SJSA1 (cell line): Measurements from ENCODE around the gene GRK5. TPM values are rescaled to one million over a fixed set of nuclear protein-coding genes. Genes with fewer than 3 reads are reported as not detected.
"Not testable (repeated sequence)": the region's sequence is repeated elsewhere in the genome, so short reads cannot be mapped to it uniquely, and the experiment has no call there.

Experiments
- DNase-seq, 2 experiments: peaks; one replicate each; pipeline ENCODE4 v3.0.0-alpha.2; 2015 to 2020; ENCODE audit warnings: low spot score in 2 of 2, low read depth in 1 of 2
- H3K27ac ChIP-seq: fragments of 250-450 bp; sonication (Bioruptor Pico); 2 replicates; pipeline ENCODE4 v1.5.1; 2020; ENCODE audit warnings: mild to moderate bottlenecking, moderate library complexity
- H3K27me3 ChIP-seq: fragments of 250-450 bp; sonication (Bioruptor Pico); replicated peaks from 2 replicates; pipeline ENCODE4 v1.5.1; 2020; ENCODE audit warnings: mild to moderate bottlenecking, moderate library complexity
- H3K36me3 ChIP-seq: fragments of 250-450 bp; sonication (Bioruptor Pico); 2 replicates; pipeline ENCODE4 v1.5.1; 2020; ENCODE audit warnings: mild to moderate bottlenecking
- H3K4me1 ChIP-seq: fragments of 250-450 bp; sonication (Bioruptor Pico); replicated peaks from 2 replicates; pipeline ENCODE4 v1.6.1; 2021; ENCODE audit warnings: mild to moderate bottlenecking
- H3K4me3 ChIP-seq: fragments of 250-450 bp; sonication (Bioruptor Pico); 2 replicates; pipeline ENCODE4 v1.5.1; 2020; ENCODE audit warnings: mild to moderate bottlenecking
- H3K9me3 ChIP-seq: fragments of 250-450 bp; sonication (Bioruptor Pico); replicated peaks from 2 replicates; pipeline ENCODE4 v1.5.1; 2020; ENCODE audit warnings: mild to moderate bottlenecking
- total RNA-seq: library from RNA; depleted of rRNA; stranded (reverse); fragments of >200 nt; shearing (Covaris generic); gene quantifications from 2 replicates; pipeline ENCODE4 v1.2.3, GENCODE V29; 2014

Gene GRK5
- total RNA-seq, 1 experiment from 2014 or later = 19.4 TPM

GRCh38 chr10:119180850-119181400 is 26.4 kb upstream of the GRK5 start:
- H3K27ac ChIP-seq, H3K9me3 ChIP-seq, H3K4me3 ChIP-seq, DNase-seq, H3K4me1 ChIP-seq, H3K27me3 ChIP-seq: not testable (repeated sequence)
- H3K36me3 ChIP-seq = peaks cover 15% of the 10 kb centered on the region

GRCh38 chr10:119183664-119184412 is 23.5 kb upstream of the GRK5 start:
- Histone ChIP-seq H3K9me3 (no peaks in the 10 kb centered on the region), H3K36me3 (no peaks in the 10 kb centered on the region), H3K27me3 (no peaks in the 10 kb centered on the region), H3K4me3 (no peak overlapping the region), H3K4me1 (peaks cover 4% of the 10 kb centered on the region), H3K27ac (no peak overlapping the region)
- DNase-seq = no peak

GRCh38 chr10:119189811-119190282 is 17.5 kb upstream of the GRK5 start:
- Histone ChIP-seq H3K36me3 (no peaks in the 10 kb centered on the region), H3K27me3 (no peaks in the 10 kb centered on the region), H3K27ac (peak overlapping the region; percentile 93), H3K4me1 (peaks cover 25% of the 10 kb centered on the region), H3K4me3 (no peak overlapping the region), H3K9me3 (no peaks in the 10 kb centered on the region)
- DNase-seq = peak; percentile 54 to 76

GRCh38 chr10:119190353-119190752 is 17.0 kb upstream of the GRK5 start:
- H3K9me3 ChIP-seq = no peaks in the 10 kb centered on the region
- H3K27me3 ChIP-seq = no peaks in the 10 kb centered on the region
- H3K4me1 ChIP-seq = peaks cover 25% of the 10 kb centered on the region
- DNase-seq = peak; percentile 84 to 89
- H3K27ac ChIP-seq = peak overlapping the region; percentile 93
- no peak overlapping the region for H3K4me3 ChIP-seq
- H3K36me3 ChIP-seq = no peaks in the 10 kb centered on the region

GRCh38 chr10:119190954-119191785 is 16.2 kb upstream of the GRK5 start:
- H3K27me3 ChIP-seq = no peaks in the 10 kb centered on the region
- DNase-seq = no peak
- no peak overlapping the region for H3K4me3 ChIP-seq
- peaks cover 25% of the 10 kb centered on the region for H3K4me1 ChIP-seq
- H3K27ac ChIP-seq = peak overlapping the region; percentile 93
- no peaks in the 10 kb centered on the region for H3K36me3 ChIP-seq
- H3K9me3 ChIP-seq = no peaks in the 10 kb centered on the region

GRCh38 chr10:119191881-119192280 is 15.5 kb upstream of the GRK5 start:
- DNase-seq = no peak
- no peaks in the 10 kb centered on the region for H3K27me3 ChIP-seq
- H3K27ac ChIP-seq = no peak overlapping the region
- no peak overlapping the region for H3K4me3 ChIP-seq
- no peaks in the 10 kb centered on the region for H3K9me3 ChIP-seq
- no peaks in the 10 kb centered on the region for H3K36me3 ChIP-seq
- peaks cover 25% of the 10 kb centered on the region for H3K4me1 ChIP-seq

- Histone ChIP-seq H3K4me3 (no peak overlapping the region), H3K4me1 (peaks cover 14% of the 10 kb centered on the region), H3K27me3 (no peaks in the 10 kb centered on the region), H3K36me3 (no peaks in the 10 kb centered on the region), H3K27ac (peak overlapping the region; percentile 16), H3K9me3 (no peaks in the 10 kb centered on the region)
- DNase-seq = peak in 1 of 2 experiments; percentile 43
Measured at GRCh38 chr10:119197921-119198320, 9.4 kb upstream of the GRK5 start.

- peaks cover 20% of the 10 kb centered on the region for H3K4me1 ChIP-seq
- H3K27me3 ChIP-seq = no peaks in the 10 kb centered on the region
- no peak for DNase-seq
- H3K36me3 ChIP-seq = no peaks in the 10 kb centered on the region
- no peak overlapping the region for H3K4me3 ChIP-seq
- no peaks in the 10 kb centered on the region for H3K9me3 ChIP-seq
- no peak overlapping the region for H3K27ac ChIP-seq
Measured at GRCh38 chr10:119198438-119198837, 8.9 kb upstream of the GRK5 start.

- Histone ChIP-seq H3K27me3 (no peaks in the 10 kb centered on the region), H3K4me3 (no peak overlapping the region), H3K4me1 (peaks cover 21% of the 10 kb centered on the region), H3K9me3 (no peaks in the 10 kb centered on the region), H3K27ac (no peak overlapping the region), H3K36me3 (no peaks in the 10 kb centered on the region)
- peak; percentile 36 to 72 for DNase-seq
Measured at GRCh38 chr10:119199231-119199992, 8.0 kb upstream of the GRK5 start.

- no peaks in the 10 kb centered on the region for H3K27me3 ChIP-seq
- DNase-seq = no peak
- H3K9me3 ChIP-seq = no peaks in the 10 kb centered on the region
- no peak overlapping the region for H3K27ac ChIP-seq
- H3K4me1 ChIP-seq = peaks cover 34% of the 10 kb centered on the region
- H3K36me3 ChIP-seq = no peaks in the 10 kb centered on the region
- H3K4me3 ChIP-seq = no peak overlapping the region
Measured at GRCh38 chr10:119201233-119201632, 6.1 kb upstream of the GRK5 start.

GRCh38 chr10:119203006-119203405 is 4.4 kb upstream of the GRK5 start:
- DNase-seq = no peak
- H3K36me3 ChIP-seq = peaks cover 9% of the 10 kb centered on the region
- peaks cover 37% of the 10 kb centered on the region for H3K4me1 ChIP-seq
- no peaks in the 10 kb centered on the region for H3K9me3 ChIP-seq
- no peaks in the 10 kb centered on the region for H3K27me3 ChIP-seq
- no peak overlapping the region for H3K27ac ChIP-seq
- no peak overlapping the region for H3K4me3 ChIP-seq

GRCh38 chr10:119205894-119206602 is 1.3 kb upstream of the GRK5 start:
- no peaks in the 10 kb centered on the region for H3K9me3 ChIP-seq
- peak overlapping the region; percentile 94 for H3K27ac ChIP-seq
- H3K4me1 ChIP-seq = peaks cover 55% of the 10 kb centered on the region
- peak in 1 of 2 experiments; percentile 74 for DNase-seq
- H3K36me3 ChIP-seq = peaks cover 9% of the 10 kb centered on the region
- H3K27me3 ChIP-seq = no peaks in the 10 kb centered on the region
- peak overlapping the region; percentile 97 for H3K4me3 ChIP-seq
